Measurements from ENCODE around the gene AURKAIP1.

The AURKAIP1 gene

DNA sequence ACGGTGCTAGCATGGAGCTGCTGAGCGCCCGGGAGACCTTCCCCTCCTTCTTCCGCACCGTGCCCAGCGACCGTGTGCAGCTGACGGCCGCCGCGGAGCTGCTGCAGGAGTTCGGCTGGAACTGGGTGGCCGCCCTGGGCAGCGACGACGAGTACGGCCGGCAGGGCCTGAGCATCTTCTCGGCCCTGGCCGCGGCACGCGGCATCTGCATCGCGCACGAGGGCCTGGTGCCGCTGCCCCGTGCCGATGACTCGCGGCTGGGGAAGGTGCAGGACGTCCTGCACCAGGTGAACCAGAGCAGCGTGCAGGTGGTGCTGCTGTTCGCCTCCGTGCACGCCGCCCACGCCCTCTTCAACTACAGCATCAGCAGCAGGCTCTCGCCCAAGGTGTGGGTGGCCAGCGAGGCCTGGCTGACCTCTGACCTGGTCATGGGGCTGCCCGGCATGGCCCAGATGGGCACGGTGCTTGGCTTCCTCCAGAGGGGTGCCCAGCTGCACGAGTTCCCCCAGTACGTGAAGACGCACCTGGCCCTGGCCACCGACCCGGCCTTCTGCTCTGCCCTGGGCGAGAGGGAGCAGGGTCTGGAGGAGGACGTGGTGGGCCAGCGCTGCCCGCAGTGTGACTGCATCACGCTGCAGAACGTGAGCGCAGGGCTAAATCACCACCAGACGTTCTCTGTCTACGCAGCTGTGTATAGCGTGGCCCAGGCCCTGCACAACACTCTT is 42.8 kb downstream of the AURKAIP1 start:
- Histone ChIP-seq H3K27me3 (ENCODE audit: control insufficient read depth, insufficient read depth, low read length) (no peaks in the 10 kb centered on the region), H3K4me1 (ENCODE audit: control insufficient read depth, insufficient read depth, low read length) (peaks cover 15% of the 10 kb centered on the region), H3K4me2 (ENCODE audit: low read length) (no peak overlapping the region), H3K9me3 (replicated peaks; ENCODE audit: low read length) (no peaks in the 10 kb centered on the region), H3K36me3 (ENCODE audit: insufficient read depth, low read length) (peaks cover 32% of the 10 kb centered on the region), H3K9ac (ENCODE audit: low read depth, low read length) (no peak overlapping the region), H3K4me3 (ENCODE audit: low read length) (no peak overlapping the region)

DNA sequence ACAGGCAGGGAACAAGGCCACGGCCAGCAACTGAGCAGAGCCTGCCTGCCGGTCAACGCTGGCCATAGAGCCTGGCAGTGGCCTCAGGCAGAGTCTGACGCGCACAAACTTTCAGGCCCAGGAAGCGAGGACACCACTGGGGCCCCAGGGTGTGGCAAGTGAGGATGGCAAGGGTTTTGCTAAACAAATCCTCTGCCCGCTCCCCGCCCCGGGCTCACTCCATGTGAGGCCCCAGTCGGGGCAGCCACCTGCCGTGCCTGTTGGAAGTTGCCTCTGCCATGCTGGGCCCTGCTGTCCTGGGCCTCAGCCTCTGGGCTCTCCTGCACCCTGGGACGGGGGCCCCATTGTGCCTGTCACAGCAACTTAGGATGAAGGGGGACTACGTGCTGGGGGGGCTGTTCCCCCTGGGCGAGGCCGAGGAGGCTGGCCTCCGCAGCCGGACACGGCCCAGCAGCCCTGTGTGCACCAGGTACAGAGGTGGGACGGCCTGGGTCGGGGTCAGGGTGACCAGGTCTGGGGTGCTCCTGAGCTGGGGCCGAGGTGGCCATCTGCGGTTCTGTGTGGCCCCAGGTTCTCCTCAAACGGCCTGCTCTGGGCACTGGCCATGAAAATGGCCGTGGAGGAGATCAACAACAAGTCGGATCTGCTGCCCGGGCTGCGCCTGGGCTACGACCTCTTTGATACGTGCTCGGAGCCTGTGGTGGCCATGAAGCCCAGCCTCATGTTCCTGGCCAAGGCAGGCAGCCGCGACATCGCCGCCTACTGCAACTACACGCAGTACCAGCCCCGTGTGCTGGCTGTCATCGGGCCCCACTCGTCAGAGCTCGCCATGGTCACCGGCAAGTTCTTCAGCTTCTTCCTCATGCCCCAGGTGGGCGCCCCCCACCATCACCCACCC is 43.7 kb downstream of the AURKAIP1 start, which contains the start of gene TAS1R3:
Gene TAS1R3, plus strand, starts transcription at position 213 of the 898 bp plus-strand sequence. Its CDS starts 66 bp downstream, at position 279.
- peaks cover 32% of the 10 kb centered on the region for H3K36me3 ChIP-seq (ENCODE audit: insufficient read depth, low read length)
- H3K4me1 ChIP-seq (ENCODE audit: control insufficient read depth, insufficient read depth, low read length), result peaks cover 15% of the 10 kb centered on the region
- H3K9me3 ChIP-seq (replicated peaks; ENCODE audit: low read length), result no peaks in the 10 kb centered on the region
- peak within 1 kb of the TSS; percentile 10 for H3K4me2 ChIP-seq (ENCODE audit: low read length)
- H3K9ac ChIP-seq (ENCODE audit: low read depth, low read length), result no peak within 1 kb of the TSS
- no peak within 1 kb of the TSS for H3K4me3 ChIP-seq (ENCODE audit: low read length)
- H3K27me3 ChIP-seq (ENCODE audit: control insufficient read depth, insufficient read depth, low read length), result no peaks in the 10 kb centered on the region

DNA sequence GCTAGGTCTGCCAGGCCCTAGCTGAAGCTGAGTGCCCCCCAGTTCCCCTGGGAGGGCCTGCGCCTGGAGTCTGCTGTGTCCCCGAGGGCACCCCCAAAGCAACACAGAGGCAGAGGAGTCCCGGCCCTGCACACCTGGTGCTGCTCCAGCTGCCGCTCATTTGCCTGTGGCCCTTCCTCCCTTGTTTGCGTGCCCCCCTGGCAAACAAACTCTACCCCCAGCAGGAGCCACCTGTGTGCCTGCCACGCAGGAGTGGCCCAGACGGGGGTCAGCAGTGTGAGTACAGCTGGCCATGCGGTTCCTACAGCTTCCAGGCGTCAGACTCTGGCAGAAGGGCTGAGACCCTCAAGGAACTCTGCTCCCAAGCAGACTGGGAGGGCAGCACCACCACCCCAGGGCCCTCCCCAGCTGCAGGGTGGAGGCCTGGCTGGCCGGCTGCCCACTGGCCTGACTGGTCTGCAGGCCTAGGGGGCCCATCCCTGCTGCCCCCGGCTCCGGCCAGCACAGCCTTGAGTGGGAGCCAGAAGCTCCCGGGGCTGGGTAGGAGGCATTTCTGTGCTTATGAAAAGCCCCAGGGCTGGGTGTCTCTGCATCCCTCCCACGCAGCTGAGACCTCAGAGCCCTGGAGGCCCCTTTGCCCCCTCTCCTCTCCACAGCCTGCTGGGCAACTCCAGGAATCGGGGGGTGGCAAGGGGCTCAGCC is 44.5 kb downstream of the AURKAIP1 start:
- no peak overlapping the region for H3K9ac ChIP-seq (ENCODE audit: low read depth, low read length)
- H3K27me3 ChIP-seq (ENCODE audit: control insufficient read depth, insufficient read depth, low read length), result no peaks in the 10 kb centered on the region
- peaks cover 21% of the 10 kb centered on the region for H3K4me1 ChIP-seq (ENCODE audit: control insufficient read depth, insufficient read depth, low read length)
- H3K9me3 ChIP-seq (replicated peaks; ENCODE audit: low read length), result no peaks in the 10 kb centered on the region
- H3K36me3 ChIP-seq (ENCODE audit: insufficient read depth, low read length), result peaks cover 30% of the 10 kb centered on the region
- no peak overlapping the region for H3K4me3 ChIP-seq (ENCODE audit: low read length)
- peak overlapping the region; percentile 10 for H3K4me2 ChIP-seq (ENCODE audit: low read length)

DNA sequence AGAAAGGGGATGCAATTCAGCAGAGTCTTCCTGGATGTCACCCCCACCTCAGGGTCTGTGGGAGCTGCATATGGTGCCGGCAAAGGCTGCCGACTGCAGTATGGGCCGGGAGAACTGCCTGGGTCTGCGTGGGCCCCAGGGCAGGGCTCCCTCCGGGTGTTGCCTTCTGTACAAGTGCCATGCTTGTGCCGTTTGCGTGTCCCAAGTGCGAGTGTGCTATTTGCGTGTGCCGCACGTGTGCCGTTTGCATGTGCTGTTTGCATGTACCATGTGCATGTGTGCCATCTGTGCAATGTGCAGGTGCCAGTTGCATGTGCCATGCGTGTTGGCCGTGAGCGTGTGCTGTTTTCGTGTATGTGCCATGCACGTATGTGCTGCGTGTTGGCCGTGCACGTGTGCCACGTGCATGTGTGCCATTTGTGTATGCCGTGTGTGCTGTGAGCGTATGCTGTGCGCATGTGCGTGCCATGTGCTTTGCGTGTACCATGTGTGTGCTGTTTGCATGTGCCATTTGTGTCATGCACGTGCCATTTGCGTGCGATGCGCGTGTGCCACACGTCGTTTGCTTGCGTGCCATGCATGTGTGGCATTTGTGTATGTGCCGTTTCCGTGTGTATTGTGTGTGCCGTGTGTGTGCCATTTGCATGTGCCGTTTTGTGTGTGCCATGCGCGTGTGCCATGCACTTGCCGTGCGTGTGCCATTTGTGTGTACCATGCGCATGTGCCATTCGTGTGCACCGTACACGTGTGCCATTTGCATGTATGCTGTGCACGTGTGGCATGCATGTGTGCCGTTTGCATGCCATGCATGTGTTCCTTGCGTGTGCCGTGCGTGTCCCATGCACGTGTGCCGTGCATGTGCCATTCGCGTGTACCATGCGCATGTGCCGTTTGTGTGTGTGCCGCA is 45.5 kb downstream of the AURKAIP1 start:
- Histone ChIP-seq H3K4me3 (ENCODE audit: low read length) (no peak overlapping the region), H3K27me3 (ENCODE audit: control insufficient read depth, insufficient read depth, low read length) (no peaks in the 10 kb centered on the region), H3K36me3 (ENCODE audit: insufficient read depth, low read length) (peaks cover 25% of the 10 kb centered on the region), H3K4me2 (ENCODE audit: low read length) (no peak overlapping the region), H3K9me3 (replicated peaks; ENCODE audit: low read length) (no peaks in the 10 kb centered on the region), H3K9ac (ENCODE audit: low read depth, low read length) (no peak overlapping the region), H3K4me1 (ENCODE audit: control insufficient read depth, insufficient read depth, low read length) (peaks cover 24% of the 10 kb centered on the region)

DNA sequence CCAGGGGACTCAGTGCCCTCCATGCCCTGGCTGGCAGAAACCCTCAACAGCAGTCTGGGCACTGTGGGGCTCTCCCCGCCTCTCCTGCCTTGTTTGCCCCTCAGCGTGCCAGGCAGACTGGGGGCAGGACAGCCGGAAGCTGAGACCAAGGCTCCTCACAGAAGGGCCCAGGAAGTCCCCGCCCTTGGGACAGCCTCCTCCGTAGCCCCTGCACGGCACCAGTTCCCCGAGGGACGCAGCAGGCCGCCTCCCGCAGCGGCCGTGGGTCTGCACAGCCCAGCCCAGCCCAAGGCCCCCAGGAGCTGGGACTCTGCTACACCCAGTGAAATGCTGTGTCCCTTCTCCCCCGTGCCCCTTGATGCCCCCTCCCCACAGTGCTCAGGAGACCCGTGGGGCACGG is 46.8 kb downstream of the AURKAIP1 start:
- no peaks in the 10 kb centered on the region for H3K27me3 ChIP-seq (ENCODE audit: control insufficient read depth, insufficient read depth, low read length)

DNA sequence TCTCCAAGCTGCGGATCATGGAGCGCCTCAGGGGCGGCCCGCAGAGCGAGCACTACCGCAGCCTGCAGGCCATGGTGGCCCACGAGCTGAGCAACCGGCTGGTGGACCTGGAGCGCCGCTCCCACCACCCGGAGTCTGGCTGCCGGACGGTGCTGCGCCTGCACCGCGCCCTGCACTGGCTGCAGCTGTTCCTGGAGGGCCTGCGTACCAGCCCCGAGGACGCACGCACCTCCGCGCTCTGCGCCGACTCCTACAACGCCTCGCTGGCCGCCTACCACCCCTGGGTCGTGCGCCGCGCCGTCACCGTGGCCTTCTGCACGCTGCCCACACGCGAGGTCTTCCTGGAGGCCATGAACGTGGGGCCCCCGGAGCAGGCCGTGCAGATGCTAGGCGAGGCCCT is 47.7 kb downstream of the AURKAIP1 start:
- no peak overlapping the region for H3K4me2 ChIP-seq (ENCODE audit: low read length)
- peaks cover 16% of the 10 kb centered on the region for H3K36me3 ChIP-seq (ENCODE audit: insufficient read depth, low read length)
- H3K4me1 ChIP-seq (ENCODE audit: control insufficient read depth, insufficient read depth, low read length), result peaks cover 34% of the 10 kb centered on the region
- no peak overlapping the region for H3K9ac ChIP-seq (ENCODE audit: low read depth, low read length)
- no peaks in the 10 kb centered on the region for H3K27me3 ChIP-seq (ENCODE audit: control insufficient read depth, insufficient read depth, low read length)
- no peak overlapping the region for H3K4me3 ChIP-seq (ENCODE audit: low read length)
- no peaks in the 10 kb centered on the region for H3K9me3 ChIP-seq (replicated peaks; ENCODE audit: low read length)

More for the DNA sequence above, 46.8 kb downstream of the AURKAIP1 start:
- Histone ChIP-seq H3K9ac (ENCODE audit: low read depth, low read length) (no peak overlapping the region), H3K4me3 (ENCODE audit: low read length) (no peak overlapping the region), H3K9me3 (replicated peaks; ENCODE audit: low read length) (no peaks in the 10 kb centered on the region), H3K4me2 (ENCODE audit: low read length) (no peak overlapping the region), H3K36me3 (ENCODE audit: insufficient read depth, low read length) (peaks cover 16% of the 10 kb centered on the region), H3K4me1 (ENCODE audit: control insufficient read depth, insufficient read depth, low read length) (peaks cover 28% of the 10 kb centered on the region)

DNA sequence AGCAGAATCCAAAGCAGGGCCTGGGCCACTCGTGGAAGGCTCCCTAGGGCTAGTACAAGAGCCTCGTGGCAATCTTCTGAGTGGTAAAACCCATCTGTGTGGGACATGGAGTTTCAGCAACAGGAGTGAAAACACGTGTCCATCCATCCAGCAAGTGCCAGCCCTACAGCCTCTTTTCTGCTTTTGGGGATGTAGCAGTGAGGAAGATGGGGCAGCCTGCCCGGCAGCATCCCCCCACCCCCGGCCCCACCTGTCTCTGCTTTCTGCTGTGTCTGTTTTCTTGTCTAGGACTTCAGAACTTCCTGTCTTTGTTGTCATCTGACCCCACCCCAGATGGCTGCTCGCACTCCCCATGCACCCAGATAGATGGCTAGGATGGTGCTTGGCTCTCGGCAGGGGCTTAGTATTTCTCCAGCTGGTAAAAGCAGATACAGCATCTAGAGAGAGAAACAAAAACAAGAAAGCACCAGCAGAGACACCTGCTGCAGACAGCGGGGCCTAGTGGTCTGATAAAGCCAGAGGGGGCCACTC is 48.9 kb downstream of the AURKAIP1 start:
- Histone ChIP-seq H3K36me3 (ENCODE audit: insufficient read depth, low read length) (peaks cover 16% of the 10 kb centered on the region), H3K4me2 (ENCODE audit: low read length) (peak overlapping the region; percentile 84), H3K4me1 (ENCODE audit: control insufficient read depth, insufficient read depth, low read length) (peaks cover 36% of the 10 kb centered on the region), H3K4me3 (ENCODE audit: low read length) (peak overlapping the region; percentile 99), H3K9me3 (replicated peaks; ENCODE audit: low read length) (no peaks in the 10 kb centered on the region), H3K27me3 (ENCODE audit: control insufficient read depth, insufficient read depth, low read length) (no peaks in the 10 kb centered on the region), H3K9ac (ENCODE audit: low read depth, low read length) (peak overlapping the region; percentile 95)

DNA sequence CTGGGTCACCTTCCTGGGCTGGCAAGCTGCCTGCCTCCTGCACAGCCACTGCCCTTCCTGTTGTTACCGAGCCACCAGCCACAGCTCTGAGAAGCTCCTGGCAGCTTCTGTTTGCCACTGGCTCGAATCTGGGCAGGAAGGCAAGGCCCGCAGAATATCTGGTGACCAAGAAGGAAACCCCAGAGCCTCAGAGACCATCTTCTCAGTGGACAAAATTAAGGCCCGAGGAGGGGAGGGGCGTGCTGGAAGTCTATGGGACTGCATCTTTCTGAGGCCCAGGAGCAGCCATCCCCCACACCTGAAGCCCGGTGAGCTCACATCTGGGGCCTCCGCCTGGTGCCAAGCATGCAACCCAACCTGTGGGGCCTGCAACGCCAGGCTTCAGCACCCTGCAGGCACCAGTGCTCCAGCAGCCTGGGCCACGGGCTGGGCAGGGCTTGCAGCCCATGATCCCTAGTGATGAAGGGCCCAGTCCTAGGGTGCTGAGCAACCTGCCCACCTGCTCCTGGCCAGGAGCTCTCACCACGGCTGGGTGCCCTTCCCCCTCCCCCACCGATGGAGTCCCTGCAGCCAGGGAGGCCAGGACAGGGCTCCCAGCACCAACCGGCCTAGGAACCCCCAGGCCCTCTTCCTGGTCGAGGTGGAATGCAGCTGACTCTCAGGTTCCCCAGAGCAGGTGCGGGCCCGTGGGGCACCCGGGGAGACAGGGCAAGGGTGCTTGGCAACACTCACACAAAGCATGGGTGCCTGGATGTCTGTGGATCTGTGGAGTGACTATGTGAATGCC is 49.5 kb downstream of the AURKAIP1 start:
- Histone ChIP-seq H3K9ac (ENCODE audit: low read depth, low read length) (peak overlapping the region; percentile 95), H3K36me3 (ENCODE audit: insufficient read depth, low read length) (peaks cover 17% of the 10 kb centered on the region), H3K27me3 (ENCODE audit: control insufficient read depth, insufficient read depth, low read length) (no peaks in the 10 kb centered on the region), H3K4me3 (ENCODE audit: low read length) (peak overlapping the region; percentile 99), H3K4me1 (ENCODE audit: control insufficient read depth, insufficient read depth, low read length) (peaks cover 36% of the 10 kb centered on the region), H3K4me2 (ENCODE audit: low read length) (peak overlapping the region; percentile 84), H3K9me3 (replicated peaks; ENCODE audit: low read length) (no peaks in the 10 kb centered on the region)

DNA sequence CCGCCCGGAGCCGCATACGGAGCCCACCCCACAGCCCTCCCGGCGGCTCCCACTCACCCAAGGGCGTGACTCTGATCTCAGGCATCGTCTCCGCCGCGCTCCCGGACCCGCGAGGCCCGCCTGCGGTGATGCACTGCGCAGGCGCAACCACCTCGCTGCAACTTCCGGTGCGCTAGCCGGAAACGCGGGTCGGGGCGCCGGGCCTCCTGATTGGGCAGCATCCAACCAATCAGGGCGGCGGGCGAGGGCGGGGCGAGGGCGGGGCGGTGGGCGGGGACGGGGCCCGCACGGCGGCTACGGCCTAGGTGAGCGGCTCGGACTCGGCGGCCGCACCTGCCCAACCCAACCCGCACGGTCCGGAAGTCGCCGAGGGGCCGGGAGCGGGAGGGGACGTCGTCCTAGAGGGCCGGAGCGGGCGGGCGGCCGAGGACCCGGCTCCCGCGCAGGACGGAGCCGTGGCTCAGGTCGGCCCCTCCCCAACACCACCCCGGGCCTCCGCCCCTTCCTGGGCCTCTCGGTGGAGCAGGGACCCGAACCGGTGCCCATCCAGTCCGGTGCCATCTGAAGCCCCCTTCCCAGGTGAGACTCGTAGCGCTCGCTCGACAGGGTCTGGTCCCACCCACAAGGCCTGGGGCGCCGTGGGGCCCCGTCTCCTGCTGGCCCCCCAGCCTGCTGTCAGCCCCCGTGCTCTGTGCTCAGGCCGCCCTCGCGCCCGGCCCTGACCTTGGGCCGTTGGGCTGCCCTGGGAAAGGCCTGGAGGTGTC is 50.3 kb downstream of the AURKAIP1 start, which contains the start of the genes CPTP and INTS11:
Gene CPTP, plus strand, starts transcription at position 279 of the 764 bp plus-strand sequence. CDS start 2,109 bp downstream, outside the sequence.
Gene INTS11, minus strand, starts transcription at position 137 of the 764 bp plus-strand sequence. Its CDS starts 52 bp downstream, at position 85.
- peak within 1 kb of the TSS; percentile 85 for H3K4me2 ChIP-seq (ENCODE audit: low read length)
- peak within 1 kb of the TSS; percentile 98 for H3K9ac ChIP-seq (ENCODE audit: low read depth, low read length)
- peaks cover 25% of the 10 kb centered on the region for H3K36me3 ChIP-seq (ENCODE audit: insufficient read depth, low read length)
- no peaks in the 10 kb centered on the region for H3K9me3 ChIP-seq (replicated peaks; ENCODE audit: low read length)
- peak within 1 kb of the TSS; percentile 99 for H3K4me3 ChIP-seq (ENCODE audit: low read length)
- H3K27me3 ChIP-seq (ENCODE audit: control insufficient read depth, insufficient read depth, low read length), result no peaks in the 10 kb centered on the region
- peaks cover 34% of the 10 kb centered on the region for H3K4me1 ChIP-seq (ENCODE audit: control insufficient read depth, insufficient read depth, low read length)

Measured in skeletal muscle satellite cell (primary cell).